ENCODE measurements around the gene MRPL1.
"Not testable (repeated sequence)": the region's sequence is repeated elsewhere in the genome, so short reads cannot be mapped to it uniquely, and the experiment has no call there.

The MRPL1 gene

DNA sequence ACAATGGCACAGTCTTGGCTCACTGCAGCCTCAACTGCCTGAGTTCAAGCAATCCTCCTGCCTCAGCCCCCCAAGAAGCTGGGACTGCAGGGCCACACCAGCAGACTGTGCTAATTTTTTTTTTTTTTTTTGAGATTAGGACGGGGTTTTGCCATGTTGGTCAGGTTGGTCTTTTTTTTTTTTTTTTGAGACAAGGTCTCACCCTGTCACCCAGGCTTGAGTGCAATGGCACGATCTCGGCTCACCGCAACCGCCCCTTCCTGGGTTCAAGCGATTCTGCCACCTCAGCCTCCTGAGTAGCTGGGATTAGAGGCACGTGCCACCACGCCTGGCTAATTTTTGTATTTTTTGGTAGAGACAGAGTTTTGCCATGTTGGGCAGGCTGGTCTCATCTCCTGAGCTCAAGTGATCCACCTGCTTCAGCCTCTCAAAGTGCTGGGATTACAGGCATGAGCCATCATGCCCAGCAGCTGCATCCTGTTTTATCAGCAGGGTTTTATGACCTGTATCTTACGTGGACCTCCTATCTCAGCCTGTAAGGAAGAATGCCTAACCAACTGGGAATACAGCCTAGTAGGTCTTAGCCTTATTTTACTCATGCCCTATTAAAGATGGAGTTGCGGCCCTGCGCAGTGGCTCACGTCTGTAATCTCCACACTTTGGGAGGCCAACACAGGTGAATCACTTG lies 13.2 kb upstream of the MRPL1 start:
- DNase-seq (ENCODE audit: low spot score), result no peak

DNA sequence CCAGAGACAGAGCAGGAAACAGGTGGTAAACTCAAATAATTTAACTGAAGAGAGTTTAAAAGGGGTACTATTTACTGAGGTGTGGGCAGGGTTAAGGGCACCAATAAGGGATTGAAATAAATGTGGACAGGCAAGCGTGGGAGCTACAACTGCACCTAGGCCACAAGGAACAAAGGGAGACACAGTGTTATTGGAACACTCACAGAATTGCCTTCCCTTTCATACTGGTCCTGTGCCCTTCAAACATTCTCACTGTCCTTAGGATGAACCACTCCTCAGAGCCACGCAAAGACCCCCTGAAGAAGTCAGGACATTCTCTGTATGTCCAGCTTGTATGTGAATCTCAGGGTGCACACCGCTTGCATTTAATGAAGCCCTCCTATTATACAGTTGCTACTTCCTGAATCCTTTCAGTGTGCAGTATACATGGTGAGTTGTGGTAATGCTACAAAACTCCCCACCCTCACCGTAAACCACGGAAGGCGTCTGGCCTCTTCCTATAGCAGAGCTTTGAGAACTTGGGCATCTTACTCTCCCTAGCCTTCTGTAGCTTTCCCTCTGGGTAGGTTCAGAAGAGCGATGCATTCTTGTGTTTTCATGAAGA lies 9.6 kb upstream of the MRPL1 start:
- DNase-seq (ENCODE audit: low spot score), result peak; percentile 77

DNA sequence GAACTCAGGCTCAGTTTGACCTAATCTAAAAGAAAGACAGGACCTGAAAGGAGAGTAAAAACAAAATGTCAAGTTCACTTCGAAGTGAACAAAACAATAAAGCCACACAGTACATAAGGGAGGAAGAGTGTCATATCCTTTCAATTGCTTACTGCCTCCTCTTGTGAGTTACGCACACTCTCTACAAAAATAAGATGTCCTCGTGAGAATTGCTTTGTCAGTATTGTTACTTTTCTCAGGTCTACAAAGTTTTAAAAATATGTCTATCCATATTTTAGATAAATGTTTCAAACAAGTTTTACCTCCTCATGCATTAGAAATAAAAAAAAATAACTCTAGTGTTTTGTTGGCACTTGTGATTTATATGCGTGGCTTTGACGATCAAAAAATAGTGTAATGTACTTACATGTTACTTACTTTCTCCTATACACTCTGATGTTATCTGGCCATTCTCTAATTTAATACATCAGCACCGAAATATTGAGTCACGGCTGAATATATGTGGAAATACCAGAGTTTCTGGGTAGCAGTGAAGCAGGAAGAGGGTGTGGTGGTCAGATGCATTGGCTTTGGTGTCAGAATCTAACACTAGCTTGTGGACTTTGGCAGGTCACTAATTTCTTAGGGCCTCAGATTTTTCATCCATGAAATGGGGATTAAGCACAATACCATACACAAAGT lies 8.1 kb upstream of the MRPL1 start:
- peak; percentile 62 for DNase-seq (ENCODE audit: low spot score)

DNA sequence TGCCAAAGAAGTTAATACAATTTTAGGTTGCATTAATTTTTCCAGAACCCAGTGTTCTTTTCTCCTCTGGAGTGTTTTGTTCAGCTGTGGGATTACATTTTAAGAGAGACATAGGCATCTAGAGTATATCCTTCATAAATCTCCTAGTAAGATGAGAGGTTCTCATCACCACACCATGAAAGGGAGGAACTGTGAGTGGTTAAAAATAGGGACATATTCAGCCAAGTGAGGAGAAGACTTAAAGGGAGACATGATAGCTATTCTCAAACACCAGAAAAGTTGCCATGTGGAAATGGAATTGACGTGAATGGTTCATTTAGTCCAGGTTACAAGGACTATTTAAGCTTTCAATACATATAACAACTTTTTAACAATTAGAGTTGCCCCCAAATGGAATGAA lies 6.5 kb upstream of the MRPL1 start:
- no peak for DNase-seq (ENCODE audit: low spot score)

DNA sequence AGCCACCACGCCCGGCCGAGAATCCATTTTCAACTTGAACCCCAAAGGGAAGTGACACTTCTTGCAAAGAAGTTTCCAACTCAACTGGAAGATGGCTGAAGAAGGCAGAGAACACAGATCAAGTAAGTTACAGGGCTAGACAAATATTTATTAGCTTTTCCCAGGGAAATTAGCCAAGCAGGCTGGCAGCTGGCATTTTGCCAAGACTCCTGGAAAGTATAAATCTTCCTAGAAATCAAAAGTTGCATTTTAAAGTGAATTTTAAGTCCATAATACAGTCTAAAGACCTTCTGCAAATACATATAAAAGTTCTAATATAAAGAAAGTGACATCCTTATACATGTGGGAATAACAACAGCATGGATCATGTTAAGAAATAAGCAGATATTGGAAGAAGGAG lies 3.4 kb upstream of the MRPL1 start:
- DNase-seq (ENCODE audit: low spot score), result no peak

DNA sequence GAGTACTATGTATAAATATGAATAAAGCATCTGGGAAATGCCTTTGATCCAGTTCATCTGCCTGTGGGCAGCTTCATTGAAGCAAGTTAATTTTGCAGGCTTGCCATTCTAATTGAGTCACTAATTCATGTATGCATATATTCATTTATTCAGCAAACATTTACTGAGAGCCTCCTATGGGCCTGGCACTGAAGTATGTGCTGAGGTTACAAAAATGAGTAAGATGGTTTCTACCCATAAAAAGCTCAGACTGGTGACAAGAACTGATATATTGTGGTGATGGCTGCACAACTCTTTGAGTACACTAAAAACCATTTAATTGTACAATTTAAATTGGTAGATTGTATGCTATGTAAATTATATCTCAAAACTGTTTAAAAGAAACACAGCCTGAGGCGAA lies 1.1 kb upstream of the MRPL1 start:
- no peak for DNase-seq (ENCODE audit: low spot score)

DNA sequence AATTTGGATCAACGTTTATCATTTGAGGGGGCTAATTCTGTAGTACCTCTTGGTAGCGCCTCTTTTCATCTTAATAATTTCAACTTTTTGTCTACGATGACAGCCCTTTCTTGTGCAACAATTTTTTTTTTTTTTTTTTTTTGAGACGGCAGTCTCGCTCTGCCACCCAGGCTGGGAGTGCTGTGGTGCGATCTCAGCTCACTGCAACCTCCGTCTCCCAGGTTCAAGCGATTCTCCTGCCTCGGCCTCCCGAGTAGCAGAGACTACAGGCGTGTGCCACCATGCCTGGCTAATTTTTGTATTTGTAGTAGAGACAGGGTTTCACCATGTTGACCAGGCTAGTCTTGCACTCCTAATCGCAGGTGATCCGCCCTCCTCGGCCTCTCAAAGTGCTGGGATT lies 711 bp downstream of the MRPL1 start:
- DNase-seq (ENCODE audit: low spot score), result not testable (repeated sequence)

DNA sequence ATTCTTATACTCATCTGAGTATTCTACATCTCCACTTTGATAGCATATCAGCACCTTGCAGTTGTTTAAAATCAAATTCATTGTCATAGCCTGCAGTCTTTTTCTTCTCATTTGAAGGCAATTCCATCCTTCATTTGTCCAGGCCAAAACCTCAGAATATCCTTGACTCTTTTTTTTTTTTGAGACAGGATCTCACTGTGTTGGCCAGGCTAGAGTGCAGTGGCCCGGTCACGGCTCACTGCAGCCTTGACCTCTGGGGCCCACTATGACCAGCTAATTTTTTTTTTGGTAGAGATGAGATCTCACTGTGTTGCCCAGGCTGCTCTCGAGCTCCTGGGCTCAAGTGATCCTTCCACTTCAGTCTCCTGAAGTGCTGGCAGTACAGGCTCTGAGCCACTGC lies 2.6 kb downstream of the MRPL1 start:
- no peak for DNase-seq (ENCODE audit: low spot score)

DNA sequence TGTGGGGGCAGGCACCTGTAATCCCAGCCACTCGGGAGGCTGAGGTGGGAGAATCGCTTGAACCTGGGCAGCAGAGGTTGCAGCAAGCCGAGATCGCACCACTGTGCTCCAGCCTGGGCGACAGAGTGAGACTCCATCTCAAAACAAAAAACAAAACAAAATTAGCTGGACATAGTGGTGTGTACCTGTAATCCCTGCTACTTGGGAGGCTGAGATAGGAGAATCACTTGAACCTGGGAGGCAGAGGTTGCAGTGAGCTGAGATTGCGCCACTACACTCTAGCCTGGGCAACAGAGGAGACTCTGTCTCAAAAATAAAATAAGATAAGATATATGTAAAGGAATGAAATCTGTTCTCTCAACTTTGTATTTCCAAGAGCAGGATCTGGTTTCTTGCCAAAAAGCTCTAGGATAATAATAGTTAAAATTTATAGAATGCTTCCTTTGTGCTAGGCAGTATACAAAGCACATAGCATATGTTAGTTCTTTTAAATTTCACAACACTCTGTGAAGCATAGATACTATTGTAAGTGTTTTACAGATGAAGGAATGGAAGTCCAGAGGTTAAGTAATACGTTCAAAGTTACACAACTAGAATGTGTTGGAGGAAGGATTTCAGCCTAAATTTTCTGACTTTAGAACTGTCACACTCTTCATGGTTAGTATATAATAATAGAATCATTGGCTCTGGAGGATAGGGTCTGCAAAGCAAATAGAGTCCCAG lies 10.3 kb downstream of the MRPL1 start:
- no peak for DNase-seq (ENCODE audit: low spot score)

DNA sequence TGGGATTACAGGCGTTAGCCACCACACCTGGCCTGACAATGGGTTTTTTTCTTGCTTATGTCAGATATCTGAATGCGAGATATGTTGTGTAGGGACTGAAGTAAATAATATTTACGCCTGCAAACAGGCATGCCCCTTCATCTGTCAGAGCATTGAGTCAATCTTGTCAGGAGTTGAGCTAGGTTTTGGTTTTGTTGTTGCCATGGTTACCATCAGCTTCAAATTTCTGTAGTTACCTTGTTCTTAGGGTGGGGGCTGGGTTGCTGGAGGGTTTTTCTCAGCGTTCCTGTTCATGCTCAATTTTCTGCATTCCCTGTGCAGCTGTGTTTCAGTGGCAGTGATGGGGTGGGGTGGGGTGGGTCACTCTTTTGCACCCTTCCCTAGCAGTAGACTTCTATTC lies 14.5 kb downstream of the MRPL1 start:
- DNase-seq (ENCODE audit: low spot score), result no peak

DNA sequence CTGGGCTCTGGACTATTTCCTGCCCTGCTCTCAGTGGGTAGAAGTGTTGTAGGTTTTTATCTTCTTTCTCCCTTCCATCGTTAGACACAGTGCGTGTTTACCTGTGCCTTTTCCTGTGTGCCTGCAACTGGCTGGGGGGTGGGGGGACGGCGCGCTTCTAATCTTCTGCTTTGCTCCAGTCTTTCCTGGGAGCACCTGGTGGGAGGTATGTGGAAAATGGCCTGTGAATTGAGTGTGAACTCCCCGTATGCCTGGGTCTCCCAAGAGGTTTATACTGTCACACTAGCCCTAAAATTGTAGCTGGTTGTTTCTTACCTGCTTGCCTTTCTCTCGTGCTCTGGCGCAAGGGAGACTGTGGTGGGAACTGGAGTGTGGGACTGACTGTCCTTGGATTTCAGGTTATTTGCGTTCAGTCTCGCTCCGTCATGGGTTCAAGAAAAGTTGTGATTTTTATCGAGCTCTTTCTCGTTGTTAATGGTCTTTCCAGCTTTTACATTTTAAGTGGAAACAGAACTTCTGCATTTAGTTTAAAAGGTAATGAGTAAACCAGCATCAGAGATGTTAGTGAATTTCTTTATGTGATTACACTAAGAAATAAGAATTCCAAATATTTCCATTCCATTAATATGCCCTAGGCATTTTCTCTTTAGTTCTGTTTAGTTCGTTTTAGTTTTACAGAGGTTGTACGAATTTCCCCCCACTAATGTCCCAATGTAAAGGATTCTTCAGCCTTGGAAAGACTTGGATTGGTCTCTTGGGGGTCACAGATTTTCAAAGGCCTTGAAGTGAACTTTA lies 15.3 kb downstream of the MRPL1 start:
- DNase-seq (ENCODE audit: low spot score), result no peak

DNA sequence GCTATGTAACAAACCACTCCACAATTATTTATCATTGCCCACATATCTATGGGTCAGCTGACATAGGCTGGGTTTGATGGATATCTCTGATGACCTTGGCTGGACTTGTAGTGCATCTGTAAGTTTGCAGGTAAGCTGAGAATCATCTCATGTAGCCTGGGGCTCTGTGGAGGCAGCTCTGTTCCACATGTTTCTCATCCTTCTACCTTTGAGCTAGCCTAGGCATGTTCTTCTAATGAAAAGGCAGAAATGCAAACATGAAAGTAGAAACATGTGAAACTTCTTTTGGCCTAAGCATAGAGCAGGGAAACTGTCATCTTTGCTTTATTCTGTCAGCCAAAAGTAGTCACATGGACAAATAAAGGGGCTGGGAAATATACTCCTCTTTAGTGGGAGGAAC lies 18.2 kb downstream of the MRPL1 start:
- no peak for DNase-seq (ENCODE audit: low spot score)

DNA sequence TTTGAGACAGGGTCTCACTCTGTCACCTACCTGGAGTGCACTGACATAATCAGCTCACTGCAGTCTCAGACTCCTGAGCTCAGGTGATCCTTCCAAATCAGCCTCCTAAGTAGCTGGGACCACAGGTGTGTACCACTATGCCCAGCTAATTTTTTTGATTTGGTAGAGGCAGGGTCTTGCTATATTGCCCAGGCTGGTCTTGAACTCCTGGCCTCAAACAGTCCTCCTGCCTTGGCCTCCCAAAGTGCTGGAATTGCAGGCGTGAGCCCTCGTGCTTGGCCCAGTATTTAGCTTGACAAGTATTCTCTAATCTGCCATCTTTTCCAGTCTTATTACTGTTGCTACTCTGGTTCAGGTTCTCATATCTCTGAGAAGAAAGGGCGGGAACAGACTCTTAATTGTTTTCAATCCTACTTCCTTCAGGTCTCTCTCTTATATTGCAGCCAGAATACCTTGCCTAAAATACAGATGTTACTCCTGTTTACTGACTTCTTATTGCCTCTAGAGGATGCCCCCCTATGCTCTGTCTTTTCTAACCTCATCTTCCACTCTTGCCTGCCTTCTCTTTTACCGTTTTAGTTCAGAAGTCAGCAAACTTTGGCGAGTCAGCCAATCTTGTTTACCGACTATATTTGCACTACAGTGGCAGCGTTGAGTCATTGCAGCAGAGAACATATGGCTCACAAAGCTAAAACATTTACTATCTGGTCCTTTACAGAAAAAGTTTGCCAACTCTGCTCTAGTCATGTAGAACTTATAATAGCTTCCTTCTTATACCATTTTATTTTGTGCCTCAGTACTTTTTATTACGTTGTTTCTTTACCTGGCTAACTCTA lies 19.0 kb downstream of the MRPL1 start:
- DNase-seq (ENCODE audit: low spot score), result no peak

DNA sequence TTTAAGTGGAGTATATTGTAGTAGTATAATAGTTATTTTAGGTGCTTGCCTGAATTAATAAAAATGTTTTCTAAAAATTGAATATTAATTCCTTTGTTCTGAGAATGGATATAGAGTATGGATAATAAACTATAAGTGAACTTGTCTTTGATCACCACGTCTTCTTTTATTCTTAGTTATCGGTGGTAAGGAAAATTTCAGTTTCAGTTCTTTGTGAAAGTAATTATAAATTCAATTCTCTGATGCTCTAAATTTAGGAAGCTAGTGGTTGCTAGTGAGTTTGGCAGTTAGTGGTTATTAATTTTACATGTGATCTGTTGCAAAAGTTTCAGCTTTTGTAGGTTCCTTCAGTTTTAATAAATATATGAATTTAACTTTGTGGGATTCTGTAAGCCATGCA lies 30.8 kb downstream of the MRPL1 start:
- no peak for DNase-seq (ENCODE audit: low spot score)

DNA sequence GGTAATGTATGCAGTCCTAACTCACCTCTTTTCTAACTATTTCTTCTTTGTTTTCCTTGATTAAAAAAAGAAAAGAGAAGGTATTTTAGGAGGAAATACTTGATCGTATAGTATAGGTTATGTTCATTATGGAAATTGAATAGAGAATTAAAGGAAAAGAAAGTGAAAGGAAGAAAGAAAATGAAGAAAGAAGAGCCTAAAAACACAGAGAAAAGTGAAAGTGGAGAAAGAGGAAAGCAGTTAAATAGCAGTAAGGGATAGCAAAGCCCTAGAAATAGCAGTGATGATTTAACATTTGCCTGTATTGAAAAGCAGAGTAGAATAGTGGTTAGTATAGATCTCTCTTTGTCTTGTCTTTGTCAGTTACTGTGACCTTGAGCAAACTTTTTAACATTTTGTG lies 37.0 kb downstream of the MRPL1 start:
- no peak for DNase-seq (ENCODE audit: low spot score)

DNA sequence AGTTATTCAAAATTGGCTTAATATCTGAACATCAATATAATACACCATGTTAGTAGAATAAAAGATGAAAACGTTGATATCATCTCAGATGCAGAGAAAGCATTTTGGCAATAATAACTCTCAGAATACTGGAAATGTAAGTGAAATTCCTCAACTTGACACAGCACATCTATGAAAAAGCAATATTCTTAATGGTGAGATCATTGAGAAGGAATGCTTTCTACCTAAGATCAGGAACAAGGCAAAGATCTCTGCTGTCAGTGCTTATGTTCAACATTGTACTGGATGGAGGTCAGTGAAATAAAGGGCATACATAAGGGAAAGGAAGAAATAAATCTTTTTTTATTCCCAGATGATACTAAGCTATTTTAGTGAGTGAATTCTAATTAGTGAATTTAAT lies 40.6 kb downstream of the MRPL1 start:
- no peak for DNase-seq (ENCODE audit: low spot score)

DNA sequence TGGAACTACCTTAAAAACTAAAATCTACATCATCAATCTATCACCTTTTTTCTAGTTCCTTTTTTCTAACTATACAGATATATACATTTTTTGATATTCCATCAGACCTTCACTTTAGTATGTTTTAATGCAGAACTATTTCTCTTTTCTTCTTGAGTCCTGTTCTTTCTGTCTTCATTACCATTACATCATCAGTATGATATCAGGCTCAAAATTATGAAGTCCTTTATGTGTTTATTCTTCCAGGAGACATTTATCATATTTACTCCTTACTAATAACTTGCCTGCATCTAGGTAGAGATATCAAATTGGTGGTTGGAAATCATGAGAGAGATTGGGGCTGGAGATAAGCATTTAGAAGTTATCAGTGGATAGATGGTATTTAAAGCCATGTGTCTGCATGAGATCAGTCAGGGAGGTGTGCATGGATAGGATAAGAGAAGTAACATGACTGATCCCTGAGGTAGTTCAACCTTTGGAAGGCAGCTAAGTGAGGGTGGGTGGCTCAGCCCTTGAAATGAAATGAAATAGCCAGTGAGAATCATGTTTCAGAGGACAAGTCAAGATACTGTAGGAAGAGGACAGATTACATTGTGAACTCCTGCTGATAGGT lies 43.1 kb downstream of the MRPL1 start:
- no peak for DNase-seq (ENCODE audit: low spot score)

DNA sequence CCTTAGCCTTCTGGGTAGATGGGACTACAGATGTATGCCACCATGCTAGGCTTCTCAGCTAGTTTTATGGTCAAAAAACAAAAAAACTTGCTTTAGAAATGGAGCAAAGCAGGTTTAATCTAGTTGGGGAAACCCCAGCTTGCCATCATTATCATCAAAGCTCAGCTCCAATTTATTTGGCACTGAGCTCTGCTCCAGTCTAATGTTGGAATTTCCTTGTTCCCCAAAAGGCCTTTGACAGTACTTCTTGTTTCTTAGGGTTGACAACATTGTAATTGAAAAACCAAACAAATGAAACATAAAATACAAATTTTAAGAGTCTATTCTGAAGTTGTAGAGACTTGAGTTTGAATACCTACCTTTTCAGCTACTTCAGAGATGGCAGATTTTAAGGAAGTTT lies 48.0 kb downstream of the MRPL1 start:
- no peak for DNase-seq (ENCODE audit: low spot score)

DNA sequence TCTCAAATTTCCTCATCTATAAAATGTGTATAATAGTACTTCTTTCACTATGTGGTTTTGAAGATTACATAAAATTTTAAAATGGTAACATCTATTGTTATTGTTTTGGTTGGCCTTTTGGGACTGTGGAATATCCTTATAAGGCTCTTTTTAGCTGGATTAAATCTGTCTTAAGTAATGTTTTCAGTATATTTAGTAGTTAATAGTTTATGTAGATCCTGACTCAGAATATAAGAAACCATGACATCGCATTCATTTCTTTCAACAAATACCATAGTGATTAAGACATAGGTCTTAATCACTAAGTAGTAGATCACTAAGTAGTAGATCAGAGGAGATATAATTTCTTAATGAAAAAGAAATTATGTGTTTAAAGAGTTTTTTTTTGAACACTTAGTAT lies 48.5 kb downstream of the MRPL1 start:
- no peak for DNase-seq (ENCODE audit: low spot score)

DNA sequence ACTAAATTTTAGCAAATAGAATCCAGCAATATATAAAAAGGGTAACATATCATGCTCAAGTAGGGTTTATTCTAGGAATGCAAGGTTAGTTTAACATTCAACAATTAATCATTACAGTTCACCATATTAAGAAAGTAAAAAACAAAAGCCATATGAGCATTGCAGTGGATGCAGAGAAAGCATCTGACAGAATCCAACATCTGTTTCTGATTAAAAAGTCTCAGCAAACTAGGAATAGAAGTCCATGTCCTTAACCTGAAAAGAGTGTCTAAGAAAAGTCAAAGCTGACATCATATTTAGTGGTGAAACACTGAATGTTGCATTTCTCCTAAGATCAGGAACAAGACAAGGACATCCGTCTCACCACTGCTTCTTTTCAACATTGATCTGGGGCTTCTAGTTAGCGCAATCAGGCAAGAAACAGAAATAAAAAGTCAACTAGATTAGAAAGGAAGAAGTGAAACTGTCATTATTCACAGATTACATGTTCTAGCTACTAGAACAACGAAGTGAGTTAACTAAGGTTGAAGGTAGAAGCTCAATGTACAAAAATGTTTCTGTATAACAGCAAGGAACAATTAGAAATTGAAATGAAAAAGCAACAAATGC lies 49.3 kb downstream of the MRPL1 start:
- no peak for DNase-seq (ENCODE audit: low spot score)
